Sigmoid colon (tissue), 7 donors: Measurements from ENCODE around the gene MACROD2. TPM values are rescaled to one million over a fixed set of nuclear protein-coding genes. Genes with fewer than 3 reads are reported as not detected.
A peak's percentile ranks its signal among the peaks of the same experiment; 100 is the strongest.

Experiments used
- DNase-seq: peaks from one replicate; pipeline ENCODE4 v3.0.0-alpha.2; 2019
- H3K27ac ChIP-seq, 4 donors: fragments of 200-600 bp; sonication (generic); one replicate each; pipeline ENCODE4 v1.5.1; 2016 to 2019; ENCODE audit warnings: mild to moderate bottlenecking in 1 of 4
- H3K27me3 ChIP-seq, 3 donors: fragments of 200-600 bp; sonication (generic); one replicate each; pipeline ENCODE4 v1.5.1; 2019; ENCODE audit warnings: mild to moderate bottlenecking in 1 of 3
- H3K36me3 ChIP-seq, 4 donors: fragments of 200-600 bp; sonication (generic); one replicate each; pipeline ENCODE4 v1.5.1; 2016 to 2019
- H3K4me1 ChIP-seq, 4 donors: fragments of 200-600 bp; sonication (generic); one replicate each; pipeline ENCODE4 v1.5.1; 2017 to 2019
- H3K4me3 ChIP-seq, 4 donors: fragments of 200-600 bp; sonication (generic); one replicate each; pipeline ENCODE4 v1.5.1; 2017 to 2019; ENCODE audit warnings: mild to moderate bottlenecking in 2 of 4, moderate library complexity in 1 of 4
- H3K9me3 ChIP-seq, 4 donors: fragments of 200-600 bp in 3 of 4; sonication (generic) in 3 of 4; one replicate each; pipeline versions ENCODE4 v1.5.1 to v1.6.1; 2013 to 2019
- CTCF ChIP-seq, 4 experiments: fragments of 450-650 bp in 3 of 4; fragments of 200-600 bp in 1 of 4; IDR thresholded peaks; one replicate each; pipeline ENCODE4 v1.5.1; 2016 to 2019; ENCODE audit warnings: antibody characterized with exemption in 4 of 4, mild to moderate bottlenecking in 3 of 4, moderate library complexity in 2 of 4
- EP300 ChIP-seq, 4 donors: sonication (generic); formaldehyde crosslinking; IDR thresholded peaks; one replicate each; pipeline ENCODE4 v1.6.1; 2017; ENCODE audit warnings: antibody characterized with exemption in 4 of 4
- POLR2A ChIP-seq, 2 donors: fragments of 450-650 bp; IDR thresholded peaks; one replicate each; pipeline ENCODE4 v1.6.1; 2016; ENCODE audit warnings: antibody characterized with exemption in 2 of 2, mild to moderate bottlenecking in 2 of 2, moderate library complexity in 2 of 2
- POLR2AphosphoS5 ChIP-seq, 4 donors: sonication (generic); formaldehyde crosslinking; IDR thresholded peaks; one replicate each; pipeline ENCODE4 v1.6.1; 2017; ENCODE audit warnings: antibody characterized with exemption in 4 of 4
- WGBS, 2 donors: extraction: QIAGEN DNeasy Blood & Tissue Kit; methylation state at CpG; one replicate each; pipeline ENCODE4 v1.1.7; 2013; 5-methylcytosine and 5-hydroxymethylcytosine counted together
- intact Hi-C: fragments of 100-400 bp; cut with DNase I; formaldehyde crosslinking; loops from one replicate; pipeline ENCODE4 v1.15.1; 2023
- polyA plus RNA-seq, 3 donors: library from polyadenylated mRNA; stranded (reverse); fragments of 200-250 nt; gene quantifications; one replicate each; pipeline ENCODE4 v1.2.3, GENCODE V29; 2013
- total RNA-seq, 4 donors: library from RNA; depleted of rRNA; stranded (reverse); fragments of >200 nt; gene quantifications; one replicate each; pipeline ENCODE4 v1.1.0, GENCODE V29; 2016
- donor health status: healthy with polysubstance abuse.
- donor health status: Bipolar disorder and iron deficiency.
- donor health status: healthy.

Gene MACROD2
- total and polyA plus RNA-seq, 7 donors, result 1.2 to 22.4 (median 5.8) TPM

GRCh38 chr20:15655295-15655874, 1660.1 kb downstream of the MACROD2 start:
- no peak overlapping the region for H3K4me3 ChIP-seq
- no peak for TF ChIP-seq POLR2AphosphoS5 (IDR thresholded peaks at IDR 0.05)
- no peak for TF ChIP-seq POLR2A (IDR thresholded peaks at IDR 0.05)
- TF ChIP-seq CTCF (IDR thresholded peaks at IDR 0.05), result no peak
- TF ChIP-seq EP300 (IDR thresholded peaks at IDR 0.05), result no peak
- H3K4me1 ChIP-seq, result peaks cover 0 to 27% (median 18%) of the 10 kb centered on the region in 4 donors
- no peaks in the 10 kb centered on the region for H3K36me3 ChIP-seq
- no peak for DNase-seq
- H3K27ac ChIP-seq, result peak overlapping the region in 1 of 4 donors; percentile 25
- H3K27me3 ChIP-seq, result no peaks in the 10 kb centered on the region
- 77 to 92% methylated on average over 7 of the region's 7 CpGs for WGBS, 2 donors
- intact Hi-C loops, result loop anchor here (10.0 kb wide), 1 partner anchor 1321 kb away; the partner anchor contains the start of gene FLRT3
- H3K9me3 ChIP-seq, result no peaks in the 10 kb centered on the region

GRCh38 chr20:15656124-15656523, 1660.8 kb downstream of the MACROD2 start:
- 80 to 81% methylated on average over 2 of the region's 2 CpGs for WGBS, 2 donors

GRCh38 chr20:15658295-15658694, 1663.0 kb downstream of the MACROD2 start:
- Histone ChIP-seq H3K36me3 (no peaks in the 10 kb centered on the region), H3K4me1 (peaks cover 0 to 27% (median 17%) of the 10 kb centered on the region in 4 donors), H3K9me3 (no peaks in the 10 kb centered on the region), H3K27me3 (no peaks in the 10 kb centered on the region), H3K27ac (no peak overlapping the region), H3K4me3 (no peak overlapping the region)
- no peak for DNase-seq
- TF ChIP-seq EP300 (IDR thresholded peaks at IDR 0.05) (no peak), POLR2A (IDR thresholded peaks at IDR 0.05) (no peak), CTCF (IDR thresholded peaks at IDR 0.05) (no peak), POLR2AphosphoS5 (IDR thresholded peaks at IDR 0.05) (no peak)
- 71 to 75% methylated on average over 5 of the region's 5 CpGs for WGBS, 2 donors
- intact Hi-C loops, result loop anchor here (10.0 kb wide), 1 partner anchor 1323 kb away; the partner anchor contains the start of gene FLRT3

More at GRCh38 chr20:15656124-15656523, 1660.8 kb downstream of the MACROD2 start:
- intact Hi-C loops, result loop anchor here (10.0 kb wide), 1 partner anchor 1321 kb away; the partner anchor contains the start of gene FLRT3
- no peak for DNase-seq
- H3K27me3 ChIP-seq, result no peaks in the 10 kb centered on the region
- no peaks in the 10 kb centered on the region for H3K9me3 ChIP-seq
- no peak overlapping the region for H3K4me3 ChIP-seq
- H3K27ac ChIP-seq, result peak overlapping the region in 1 of 4 donors; percentile 25
- peaks cover 0 to 27% (median 17%) of the 10 kb centered on the region in 4 donors for H3K4me1 ChIP-seq
- no peaks in the 10 kb centered on the region for H3K36me3 ChIP-seq
- TF ChIP-seq POLR2A (IDR thresholded peaks at IDR 0.05) (no peak), CTCF (IDR thresholded peaks at IDR 0.05) (no peak), EP300 (IDR thresholded peaks at IDR 0.05) (no peak), POLR2AphosphoS5 (IDR thresholded peaks at IDR 0.05) (no peak)

GRCh38 chr20:15673206-15673605, 1677.9 kb downstream of the MACROD2 start:
- intact Hi-C loops, result no loop called here
- H3K27ac ChIP-seq, result peak overlapping the region in 2 of 4 donors; percentile 7 to 37
- H3K27me3 ChIP-seq, result no peaks in the 10 kb centered on the region
- H3K9me3 ChIP-seq, result no peaks in the 10 kb centered on the region
- H3K4me3 ChIP-seq, result no peak overlapping the region
- no peaks in the 10 kb centered on the region for H3K36me3 ChIP-seq
- no peak for DNase-seq
- TF ChIP-seq CTCF (IDR thresholded peaks at IDR 0.05), result no peak
- TF ChIP-seq EP300 (IDR thresholded peaks at IDR 0.05), result no peak
- peaks cover 0 to 22% (median 13%) of the 10 kb centered on the region in 4 donors for H3K4me1 ChIP-seq
- 75 to 85% methylated on average over 1 of the region's 1 CpG for WGBS, 2 donors
